ENCODE results near the gene SIGLEC12.

The SIGLEC12 gene

DNA sequence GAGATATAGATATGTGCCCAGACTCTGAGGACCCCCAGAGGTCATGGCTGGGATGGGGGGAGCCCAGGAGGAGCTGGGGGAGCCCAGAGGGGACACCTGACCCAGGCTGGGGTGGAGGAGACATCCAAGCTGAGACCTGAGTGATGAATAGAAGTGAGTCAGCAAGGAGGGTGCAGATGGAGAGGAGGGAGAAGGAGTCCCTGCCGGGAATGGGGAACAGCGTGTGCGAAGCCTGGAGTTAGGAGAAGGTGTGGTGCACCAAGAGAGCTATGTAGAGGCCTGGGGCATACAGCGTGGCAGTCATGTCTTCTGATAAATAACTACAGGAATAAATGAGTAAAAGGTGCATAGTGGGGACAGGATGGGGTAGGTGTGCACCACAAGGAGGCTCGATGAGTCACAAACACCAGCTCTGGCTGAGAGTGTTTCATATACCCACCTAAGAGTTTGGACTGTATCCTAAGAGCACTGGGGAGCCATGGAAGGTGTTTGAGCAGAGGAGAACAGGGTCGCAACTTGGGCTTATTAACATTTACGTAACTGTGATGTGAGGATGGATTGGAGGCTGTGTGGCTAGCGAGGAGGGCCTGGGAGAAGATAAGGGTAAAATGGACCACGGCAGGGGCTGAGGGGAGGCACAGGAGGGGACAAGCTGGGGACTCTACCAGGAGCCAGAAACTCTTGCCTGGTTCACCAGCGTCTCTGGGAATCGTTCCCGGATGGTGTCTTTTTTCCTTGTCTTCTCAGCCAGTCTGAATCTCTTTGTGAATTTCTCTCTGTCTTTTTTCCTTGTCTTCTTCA is 21.9 kb downstream of the SIGLEC12 start:
- TF ChIP-seq ZFP3 (CRISPR knock-in tag; IDR thresholded peaks at IDR 0.05) (no peak), ZNF8 (CRISPR knock-in tag; IDR thresholded peaks at IDR 0.05) (no peak), RARB (CRISPR knock-in tag; IDR thresholded peaks at IDR 0.05) (no peak), ISL1 (CRISPR knock-in tag; IDR thresholded peaks at IDR 0.05) (no peak), ZC3H10 (CRISPR knock-in tag; IDR thresholded peaks at IDR 0.05) (no peak), OSR1 (CRISPR knock-in tag; IDR thresholded peaks at IDR 0.05) (no peak), ZNF565 (CRISPR knock-in tag; conservative IDR thresholded peaks at IDR 0.05; ENCODE audit: low read depth) (no peak), ARNTL (CRISPR knock-in tag; IDR thresholded peaks at IDR 0.05; ENCODE audit: borderline replicate concordance, low read depth) (no peak), GLIS3 (CRISPR knock-in tag; IDR thresholded peaks at IDR 0.05) (no peak)
- TF ChIP-seq, protein P1, sequence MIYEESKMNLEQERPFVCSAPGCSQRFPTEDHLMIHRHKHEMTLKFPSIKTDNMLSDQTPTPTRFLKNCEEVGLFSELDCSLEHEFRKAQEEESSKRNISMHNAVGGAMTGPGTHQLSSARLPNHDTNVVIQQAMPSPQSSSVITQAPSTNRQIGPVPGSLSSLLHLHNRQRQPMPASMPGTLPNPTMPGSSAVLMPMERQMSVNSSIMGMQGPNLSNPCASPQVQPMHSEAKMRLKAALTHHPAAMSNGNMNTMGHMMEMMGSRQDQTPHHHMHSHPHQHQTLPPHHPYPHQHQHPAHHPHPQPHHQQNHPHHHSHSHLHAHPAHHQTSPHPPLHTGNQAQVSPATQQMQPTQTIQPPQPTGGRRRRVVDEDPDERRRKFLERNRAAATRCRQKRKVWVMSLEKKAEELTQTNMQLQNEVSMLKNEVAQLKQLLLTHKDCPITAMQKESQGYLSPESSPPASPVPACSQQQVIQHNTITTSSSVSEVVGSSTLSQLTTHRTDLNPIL (CRISPR knock-in tag; IDR thresholded peaks at IDR 0.05; ENCODE audit: low read depth): no peak
- TF ChIP-seq, protein P2, sequence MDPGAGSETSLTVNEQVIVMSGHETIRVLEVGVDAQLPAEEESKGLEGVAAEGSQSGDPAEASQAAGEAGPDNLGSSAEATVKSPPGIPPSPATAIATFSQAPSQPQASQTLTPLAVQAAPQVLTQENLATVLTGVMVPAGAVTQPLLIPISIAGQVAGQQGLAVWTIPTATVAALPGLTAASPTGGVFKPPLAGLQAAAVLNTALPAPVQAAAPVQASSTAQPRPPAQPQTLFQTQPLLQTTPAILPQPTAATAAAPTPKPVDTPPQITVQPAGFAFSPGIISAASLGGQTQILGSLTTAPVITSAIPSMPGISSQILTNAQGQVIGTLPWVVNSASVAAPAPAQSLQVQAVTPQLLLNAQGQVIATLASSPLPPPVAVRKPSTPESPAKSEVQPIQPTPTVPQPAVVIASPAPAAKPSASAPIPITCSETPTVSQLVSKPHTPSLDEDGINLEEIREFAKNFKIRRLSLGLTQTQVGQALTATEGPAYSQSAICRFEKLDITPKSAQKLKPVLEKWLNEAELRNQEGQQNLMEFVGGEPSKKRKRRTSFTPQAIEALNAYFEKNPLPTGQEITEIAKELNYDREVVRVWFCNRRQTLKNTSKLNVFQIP (CRISPR knock-in tag; IDR thresholded peaks at IDR 0.05; ENCODE audit: borderline replicate concordance, low read depth): no peak
- TF ChIP-seq, protein P3, sequence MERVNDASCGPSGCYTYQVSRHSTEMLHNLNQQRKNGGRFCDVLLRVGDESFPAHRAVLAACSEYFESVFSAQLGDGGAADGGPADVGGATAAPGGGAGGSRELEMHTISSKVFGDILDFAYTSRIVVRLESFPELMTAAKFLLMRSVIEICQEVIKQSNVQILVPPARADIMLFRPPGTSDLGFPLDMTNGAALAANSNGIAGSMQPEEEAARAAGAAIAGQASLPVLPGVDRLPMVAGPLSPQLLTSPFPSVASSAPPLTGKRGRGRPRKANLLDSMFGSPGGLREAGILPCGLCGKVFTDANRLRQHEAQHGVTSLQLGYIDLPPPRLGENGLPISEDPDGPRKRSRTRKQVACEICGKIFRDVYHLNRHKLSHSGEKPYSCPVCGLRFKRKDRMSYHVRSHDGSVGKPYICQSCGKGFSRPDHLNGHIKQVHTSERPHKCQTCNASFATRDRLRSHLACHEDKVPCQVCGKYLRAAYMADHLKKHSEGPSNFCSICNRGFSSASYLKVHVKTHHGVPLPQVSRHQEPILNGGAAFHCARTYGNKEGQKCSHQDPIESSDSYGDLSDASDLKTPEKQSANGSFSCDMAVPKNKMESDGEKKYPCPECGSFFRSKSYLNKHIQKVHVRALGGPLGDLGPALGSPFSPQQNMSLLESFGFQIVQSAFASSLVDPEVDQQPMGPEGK (CRISPR knock-in tag; IDR thresholded peaks at IDR 0.05; ENCODE audit: borderline replicate concordance): no peak
- no peak for ATAC-seq

GRCh38 chr19:51478381-51479234 is 23.0 kb downstream of the SIGLEC12 start, which contains the start of gene CEACAM18:
Gene CEACAM18 (plus strand): TSS chr19:51478539.
- no peak for ATAC-seq
- TF ChIP-seq ZC3H10 (CRISPR knock-in tag; IDR thresholded peaks at IDR 0.05) (no peak), ESRRG (CRISPR knock-in tag; IDR thresholded peaks at IDR 0.05) (no peak), ZNF565 (CRISPR knock-in tag; conservative IDR thresholded peaks at IDR 0.05; ENCODE audit: low read depth) (no peak), ISL1 (CRISPR knock-in tag; IDR thresholded peaks at IDR 0.05) (no peak), TOX (CRISPR knock-in tag; IDR thresholded peaks at IDR 0.05; ENCODE audit: borderline replicate concordance) (no peak), ZFP30 (CRISPR knock-in tag; IDR thresholded peaks at IDR 0.05) (no peak), OSR1 (CRISPR knock-in tag; IDR thresholded peaks at IDR 0.05) (no peak), GLIS3 (CRISPR knock-in tag; IDR thresholded peaks at IDR 0.05) (no peak)
- TF ChIP-seq, protein P1 (CRISPR knock-in tag; IDR thresholded peaks at IDR 0.05; ENCODE audit: low read depth): no peak

GRCh38 chr19:51477344-51477743 is 24.3 kb downstream of the SIGLEC12 start:
- no peak for ATAC-seq

More at GRCh38 chr19:51477344-51477743, 24.3 kb downstream of the SIGLEC12 start:
- TF ChIP-seq TOX (CRISPR knock-in tag; IDR thresholded peaks at IDR 0.05; ENCODE audit: borderline replicate concordance): no peak
- no peak for TF ChIP-seq CSRNP3 (CRISPR knock-in tag; IDR thresholded peaks at IDR 0.05)
- TF ChIP-seq PPARA (CRISPR knock-in tag; IDR thresholded peaks at IDR 0.05; ENCODE audit: borderline replicate concordance): no peak
- TF ChIP-seq, protein P2 (CRISPR knock-in tag; IDR thresholded peaks at IDR 0.05; ENCODE audit: borderline replicate concordance, low read depth): no peak
- no peak for TF ChIP-seq ZNF8 (CRISPR knock-in tag; IDR thresholded peaks at IDR 0.05)
- no peak for TF ChIP-seq ARNTL (CRISPR knock-in tag; IDR thresholded peaks at IDR 0.05; ENCODE audit: borderline replicate concordance, low read depth)
